ENCODE measurements around the gene PCSK5. TPM values are rescaled to one million over a fixed set of nuclear protein-coding genes. Genes with fewer than 3 reads are reported as not detected.

The PCSK5 gene
- total RNA-seq, 1 experiment from 2014 or later, result 7.5 TPM

DNA sequence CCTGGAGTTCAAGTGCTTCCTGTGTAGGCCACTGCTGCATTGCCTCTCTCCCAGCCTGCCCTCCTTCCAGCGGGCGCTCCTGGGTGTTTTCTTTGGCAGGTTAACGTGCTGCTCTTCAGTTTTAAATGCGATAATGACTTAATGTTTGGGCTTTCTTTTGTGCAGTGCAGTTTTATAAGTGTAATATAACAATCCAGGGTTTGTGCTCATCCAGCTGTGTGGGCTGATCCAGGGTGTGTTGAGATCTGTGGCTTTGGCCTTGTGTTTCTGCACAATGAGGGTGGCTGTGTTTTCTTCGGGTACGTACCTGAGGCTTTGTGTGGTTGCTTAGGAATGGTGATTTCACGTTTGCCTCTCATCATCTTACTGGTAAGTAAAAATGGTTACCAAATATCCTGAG lies 50.6 kb downstream of the PCSK5 start:
- Histone ChIP-seq H3K79me1 (ENCODE audit: insufficient read depth, low read depth, low read length, poor library complexity, severe bottlenecking) (no peaks in the 10 kb centered on the region), H2BK120ac (ENCODE audit: low read depth, low read length, poor library complexity, severe bottlenecking) (no peak overlapping the region), H3T11ph (ENCODE audit: low read length) (no peak overlapping the region), H2BK20ac (ENCODE audit: low read depth, low read length, poor library complexity, severe bottlenecking) (no peak overlapping the region), H3K79me2 (ENCODE audit: insufficient read depth, low read length) (no peaks in the 10 kb centered on the region), H3K23me2 (ENCODE audit: insufficient read length, low read depth, low read length, poor library complexity, severe bottlenecking) (no peaks in the 10 kb centered on the region), H3K4me2 (ENCODE audit: insufficient read depth, insufficient read length, low read length) (no peak overlapping the region), H3K27me3 (ENCODE audit: insufficient read depth, low read length) (no peaks in the 10 kb centered on the region), H3K56ac (ENCODE audit: insufficient read length, low read depth, low read length) (no peak overlapping the region), H3K9ac (ENCODE audit: extremely low read depth, insufficient read length, low read length) (no peak overlapping the region), H2BK5ac (ENCODE audit: insufficient read length, low read length) (no peak overlapping the region), H2BK15ac (ENCODE audit: low read depth, low read length) (no peak overlapping the region), H4K8ac (replicated peaks; ENCODE audit: insufficient read length, low read depth, low read length) (no peak overlapping the region), H3K9me3 (ENCODE audit: control insufficient read depth, low read depth, low read length) (no peaks in the 10 kb centered on the region), H3K27ac (ENCODE audit: insufficient read length, low read depth, low read length) (no peak overlapping the region), H3K4me1 (ENCODE audit: insufficient read depth, low read length) (no peaks in the 10 kb centered on the region), H3K23ac (ENCODE audit: insufficient read length, low read depth, low read length) (no peak overlapping the region), H3K18ac (ENCODE audit: insufficient read length, low read depth, low read length) (no peak overlapping the region), H2AK5ac (ENCODE audit: insufficient read length, low read length) (no peak overlapping the region), H4K91ac (ENCODE audit: insufficient read length, low read depth, low read length) (no peak overlapping the region), H2BK12ac (ENCODE audit: insufficient read length, low read depth, low read length) (no peak overlapping the region), H3K4ac (ENCODE audit: low read depth, low read length) (no peak overlapping the region), H4K20me1 (ENCODE audit: control insufficient read depth, insufficient read depth, insufficient read length) (no peaks in the 10 kb centered on the region), H4K5ac (ENCODE audit: insufficient read length, low read depth, low read length) (no peak overlapping the region), H3K14ac (ENCODE audit: insufficient read depth, low read length) (no peak overlapping the region), H2AFZ (ENCODE audit: low read length) (no peak overlapping the region)
- Mint-ChIP-seq H3K9me3 (no peaks in the 10 kb centered on the region; a peak in 1 of 5 replicates), H3K27ac (no peak overlapping the region), H3K27me3 (ENCODE audit: low read depth) (no peaks in the 10 kb centered on the region), H3K4me1 (peaks cover 0 to 3% of the 10 kb centered on the region in 2 experiments; a peak in 1 of 4 replicates), H3K36me3 (ENCODE audit: insufficient read depth in 1 of 3, low read depth in 3 of 3) (peaks cover 5 to 11% (median 6%) of the 10 kb centered on the region in 3 experiments; a peak in 4 of 7 replicates), H3K4me3 (no peak overlapping the region)
- no peak for DNase-seq
- TF ChIP-seq, protein P1, sequence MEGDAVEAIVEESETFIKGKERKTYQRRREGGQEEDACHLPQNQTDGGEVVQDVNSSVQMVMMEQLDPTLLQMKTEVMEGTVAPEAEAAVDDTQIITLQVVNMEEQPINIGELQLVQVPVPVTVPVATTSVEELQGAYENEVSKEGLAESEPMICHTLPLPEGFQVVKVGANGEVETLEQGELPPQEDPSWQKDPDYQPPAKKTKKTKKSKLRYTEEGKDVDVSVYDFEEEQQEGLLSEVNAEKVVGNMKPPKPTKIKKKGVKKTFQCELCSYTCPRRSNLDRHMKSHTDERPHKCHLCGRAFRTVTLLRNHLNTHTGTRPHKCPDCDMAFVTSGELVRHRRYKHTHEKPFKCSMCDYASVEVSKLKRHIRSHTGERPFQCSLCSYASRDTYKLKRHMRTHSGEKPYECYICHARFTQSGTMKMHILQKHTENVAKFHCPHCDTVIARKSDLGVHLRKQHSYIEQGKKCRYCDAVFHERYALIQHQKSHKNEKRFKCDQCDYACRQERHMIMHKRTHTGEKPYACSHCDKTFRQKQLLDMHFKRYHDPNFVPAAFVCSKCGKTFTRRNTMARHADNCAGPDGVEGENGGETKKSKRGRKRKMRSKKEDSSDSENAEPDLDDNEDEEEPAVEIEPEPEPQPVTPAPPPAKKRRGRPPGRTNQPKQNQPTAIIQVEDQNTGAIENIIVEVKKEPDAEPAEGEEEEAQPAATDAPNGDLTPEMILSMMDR (conservative IDR thresholded peaks at IDR 0.05), result no peak
- no CpG with 5 or more reads among the region's 7 CpGs for WGBS (ENCODE audit: extremely low coverage, insufficient read length, low lambda C conversion rate)

Measured in H9 (cell line).